Vagina (tissue), 2 donors: Measurements from ENCODE around the gene PNLIPRP1. TPM values are rescaled to one million over a fixed set of nuclear protein-coding genes. Genes with fewer than 3 reads are reported as not detected.

ENCODE experiments used
- DNase-seq, 2 donors: peaks; one replicate each; pipeline ENCODE4 v3.0.0-alpha.2; 2017; ENCODE audit errors: extremely low spot score in 2 of 2
- H3K27ac ChIP-seq: fragments of 200-600 bp; sonication (generic); one replicate; pipeline ENCODE4 v1.5.1; 2019
- H3K27me3 ChIP-seq: fragments of 200-600 bp; sonication (generic); one replicate; pipeline ENCODE4 v1.5.1; 2019
- H3K36me3 ChIP-seq, 2 donors: fragments of 200-600 bp; sonication (generic); one replicate each; pipeline ENCODE4 v1.5.1; 2017 to 2019
- H3K4me1 ChIP-seq: fragments of 200-600 bp; sonication (generic); one replicate; pipeline ENCODE4 v1.5.1; 2019
- H3K4me3 ChIP-seq, 2 donors: fragments of 200-600 bp; sonication (generic); 1 replicate in 1 of 2; 2 replicates in 1 of 2; pipeline ENCODE4 v1.5.1; 2016 to 2019
- H3K9me3 ChIP-seq: fragments of 200-600 bp; sonication (generic); one replicate; pipeline ENCODE4 v1.5.1; 2019
- CTCF ChIP-seq, 3 experiments: fragments of 450-650 bp in 2 of 3; fragments of 200-600 bp in 1 of 3; sonication (generic) in 1 of 3; IDR thresholded peaks; one replicate each; pipeline ENCODE4 v1.5.1; 2017 to 2019; ENCODE audit warnings: antibody characterized with exemption in 3 of 3, mild to moderate bottlenecking in 2 of 3, moderate library complexity in 2 of 3
- POLR2A ChIP-seq, 2 donors: fragments of 450-650 bp; IDR thresholded peaks; one replicate each; pipeline ENCODE4 v1.6.1; 2017; ENCODE audit warnings: antibody characterized with exemption in 2 of 2, mild to moderate bottlenecking in 2 of 2, moderate library complexity in 2 of 2
- POLR2AphosphoS5 ChIP-seq, 2 donors: sonication (generic); formaldehyde crosslinking; IDR thresholded peaks; one replicate each; pipeline ENCODE4 v1.9.0; 2017; ENCODE audit warnings: antibody characterized with exemption in 2 of 2, mild to moderate bottlenecking in 2 of 2, low read depth in 1 of 2; ENCODE audit not compliant: insufficient read depth in 1 of 2
- intact Hi-C: fragments of 100-400 bp; cut with DNase I; formaldehyde crosslinking; loops from one replicate; pipeline ENCODE4 v1.15.1; 2023
- total RNA-seq: library from RNA; depleted of rRNA; stranded (reverse); fragments of >200 nt; gene quantifications from one replicate; pipeline ENCODE4 v1.2.3, GENCODE V29; 2016

PNLIPRP1 gene
- total RNA-seq, 1 donor from 2014 or later = not detected

GRCh38 chr10:116657863-116658551, 67.2 kb downstream of the PNLIPRP1 start:
- Histone ChIP-seq H3K36me3 (no peaks in the 10 kb centered on the region), H3K4me1 (no peaks in the 10 kb centered on the region), H3K27me3 (no peaks in the 10 kb centered on the region), H3K9me3 (no peaks in the 10 kb centered on the region), H3K27ac (no peak overlapping the region), H3K4me3 (no peak overlapping the region)
- intact Hi-C loops = no loop called here
- TF ChIP-seq POLR2A (IDR thresholded peaks at IDR 0.05) (no peak), CTCF (IDR thresholded peaks at IDR 0.05) (no peak), POLR2AphosphoS5 (IDR thresholded peaks at IDR 0.05; ENCODE audit: insufficient read depth in 1 of 2, low read depth in 1 of 2) (no peak)
- DNase-seq = no peak

Other genes starting within 250 kb of the PNLIPRP1 start
- 2.2 TPM for gene PNLIPRP3, start 163.1 kb upstream of the PNLIPRP1 start, total RNA-seq
- gene PNLIP, start 45.0 kb upstream of the PNLIPRP1 start, total RNA-seq = not detected
- gene PNLIPRP2, start 30.0 kb downstream of the PNLIPRP1 start, total RNA-seq = not detected
- gene HSPA12A, start 151.6 kb downstream of the PNLIPRP1 start, total RNA-seq = 28.7 TPM